Measurements from ENCODE around the gene CILP2. TPM values are rescaled to one million over a fixed set of nuclear protein-coding genes. Genes with fewer than 3 reads are reported as not detected.

Gene CILP2
- total and polyA plus RNA-seq, 2 of the 8 experiments (the other 6 are each of a cell fraction or from before 2014, with no cell fraction given), result 4.4 to 5.8 TPM

- H3K27ac ChIP-seq (ENCODE audit: low read depth, low read length), result no peak overlapping the region
- H4K20me1 ChIP-seq (replicated peaks in 1 of 2; ENCODE audit: control insufficient read depth in 1 of 2, insufficient read depth in 2 of 2, low read length in 2 of 2), result peaks cover 0 to 2% of the 10 kb centered on the region in 2 experiments
- no peak overlapping the region for H4K91ac ChIP-seq (replicated peaks; ENCODE audit: insufficient read length, low read length)
- no peak overlapping the region for H3K56ac ChIP-seq (replicated peaks; ENCODE audit: insufficient read length, low read depth, low read length)
- no peak overlapping the region for H2AK5ac ChIP-seq (ENCODE audit: low read depth, low read length)
- H3K4me3 ChIP-seq (ENCODE audit: extremely low read depth in 1 of 4, insufficient read depth in 2 of 4, low read depth in 3 of 4, low read length in 4 of 4), result no peak overlapping the region
- H3K79me1 ChIP-seq (ENCODE audit: low read depth, low read length), result no peaks in the 10 kb centered on the region
- ChIA-PET CTCF (ENCODE audit: partially characterized antibody) (interaction anchor here (1.0 to 11.1 kb wide), 2 partner anchors 27 to 63 kb away, joined by 3 to 101 read pairs; partner anchors contain the start of gene GMIP), POLR2A (ENCODE audit: partially characterized antibody) (interaction anchor here (1.1 to 1.6 kb wide), 2 partner anchors 21 to 47 kb away, joined by 3 to 4 read pairs; partner anchors contain the start of gene LPAR2)
- FAIRE-seq (no peak), DNase-seq (ENCODE audit: low read depth in 1 of 2, low spot score in 2 of 2) (no peak)
- 0 out of 2 replicates have a peak overlapping the region, but pooled peaks have one; percentile 61 for H2BK15ac ChIP-seq (ENCODE audit: low read length)
- H4K5ac ChIP-seq (ENCODE audit: insufficient read length, low read depth, low read length), result no peak overlapping the region
- H3K4me1 ChIP-seq (replicated peaks in 1 of 4; ENCODE audit: control insufficient read depth in 3 of 4, insufficient read depth in 4 of 4, low read length in 3 of 4), result peaks cover 0 to 2% (median 0%) of the 10 kb centered on the region in 4 experiments; a peak in 1 of 7 replicates
- no peak overlapping the region for H3K23ac ChIP-seq (ENCODE audit: insufficient read length)
- H2BK20ac ChIP-seq (ENCODE audit: low read length), result no peak overlapping the region
- no peak overlapping the region for H2AFZ ChIP-seq (ENCODE audit: low read length)
- H3K27me3 ChIP-seq (replicated peaks in 1 of 4; ENCODE audit: control insufficient read depth in 3 of 4, extremely low read depth in 1 of 4, insufficient read depth in 3 of 4, low read length in 3 of 4), result no peaks in the 10 kb centered on the region; a peak in 1 of 7 replicates
- TF ChIP-seq TCF12 (IDR thresholded peaks at IDR 0.05; ENCODE audit: low read depth, low read length) (no peak), E2F6 (IDR thresholded peaks at IDR 0.05) (no peak), BCL11A (IDR thresholded peaks at IDR 0.05; ENCODE audit: low read depth in 2 of 2, low read length in 2 of 2) (no peak), TEAD4 (IDR thresholded peaks at IDR 0.05; ENCODE audit: low read depth, low read length) (no peak), SUZ12 (IDR thresholded peaks at IDR 0.05; ENCODE audit: low read length) (no peak)
- no peak overlapping the region for H2BK5ac ChIP-seq (ENCODE audit: low read depth, low read length)
- no peak overlapping the region for H3K4ac ChIP-seq (replicated peaks; ENCODE audit: insufficient read length, low read depth, low read length)
- no peak overlapping the region for H3K4me2 ChIP-seq (ENCODE audit: insufficient read depth in 1 of 2, low read depth in 2 of 2, low read length in 2 of 2)
- no peak overlapping the region for H3K9ac ChIP-seq (replicated peaks in 1 of 4; ENCODE audit: extremely low read depth in 1 of 4, low read depth in 3 of 4, low read length in 3 of 4)
- no peak overlapping the region for H3K14ac ChIP-seq (ENCODE audit: insufficient read length)
- H2BK120ac ChIP-seq (replicated peaks; ENCODE audit: low read depth, low read length), result no peak overlapping the region
- no peaks in the 10 kb centered on the region for H3K9me3 ChIP-seq (ENCODE audit: insufficient read depth in 2 of 2, low read depth in 1 of 2, low read length in 1 of 2)
- H4K8ac ChIP-seq (ENCODE audit: extremely low read depth, insufficient read depth, low read length), result no peak overlapping the region
- 94% methylated on average over 13 of the region's 13 CpGs; no CpG with 5 or more reads in 1 of the 2 experiments for WGBS, 2 experiments (ENCODE audit: extremely low coverage in 1 of 2, insufficient coverage in 1 of 2, insufficient read length in 1 of 2, insufficient replicate concordance in 2 of 2, low coverage in 1 of 2, low lambda C conversion rate in 2 of 2, missing lambda C conversion rate in 1 of 2)
- no peaks in the 10 kb centered on the region for H3K79me2 ChIP-seq (ENCODE audit: control insufficient read depth in 1 of 2, insufficient read depth in 2 of 2, low read length in 2 of 2)
- H3K23me2 ChIP-seq (ENCODE audit: low read depth, low read length), result no peaks in the 10 kb centered on the region
- no peak overlapping the region for H3K18ac ChIP-seq (ENCODE audit: extremely low read depth, low read length)
- H2BK12ac ChIP-seq (ENCODE audit: low read depth, low read length), result no peak overlapping the region
- no peaks in the 10 kb centered on the region for H3K36me3 ChIP-seq (ENCODE audit: control insufficient read depth in 2 of 4, insufficient read depth in 4 of 4, low read length in 3 of 4)
Observed at GRCh38 chr19:19581391-19581790, 43.3 kb downstream of the CILP2 start.

Data from H1 (cell line).